Left ventricle myocardium inferior (tissue), 1 donor: ENCODE data around the gene ALCAM. TPM values are rescaled to one million over a fixed set of nuclear protein-coding genes. Genes with fewer than 3 reads are reported as not detected.
A peak's percentile ranks its signal among the peaks of the same experiment; 100 is the strongest.

Experiments used
- DNase-seq: peaks from one replicate; pipeline ENCODE4 v3.0.0-alpha.2; 2020
- H3K27ac ChIP-seq: fragments of 200-600 bp; replicated peaks from 2 replicates; pipeline ENCODE4 v1.8.0; 2021
- H3K27me3 ChIP-seq: fragments of 200-600 bp; 2 replicates; pipeline ENCODE4 v1.8.0; 2021; ENCODE audit warnings: low read depth
- H3K36me3 ChIP-seq: fragments of 200-600 bp; 2 replicates; pipeline ENCODE4 v1.8.0; 2021
- H3K4me1 ChIP-seq: fragments of 200-600 bp; 2 replicates; pipeline ENCODE4 v1.8.0; 2021
- H3K4me3 ChIP-seq: fragments of 200-600 bp; 2 replicates; pipeline ENCODE4 v1.8.0; 2021; ENCODE audit warnings: mild to moderate bottlenecking, moderate library complexity
- H3K9me3 ChIP-seq: fragments of 200-600 bp; replicated peaks from 2 replicates; pipeline ENCODE4 v1.8.0; 2021
- intact Hi-C: fragments of 100-400 bp; cut with micrococcal nuclease; formaldehyde crosslinking; loops from one replicate; pipeline ENCODE4 v1.11.0; 2022
- long read RNA-seq: library from polyadenylated mRNA; unstranded; transcript quantifications from one replicate; pipeline ENCODE4 v2.0.0, GENCODE V29; 2021
- total RNA-seq: library from RNA; stranded (reverse); fragmentation: NEBNext Ultra II Directional; extraction: Animal tissue kit (Norgen Biotek cat#: 25700); gene quantifications from one replicate; pipeline ENCODE4 v1.2.1, GENCODE V29; 2021
- TF ChIP-seq, protein P1 (sequence below): fragments of 200-600 bp; IDR thresholded peaks from 2 replicates; pipeline ENCODE4 v1.8.0; 2021; ENCODE audit warnings: antibody characterized with exemption, mild to moderate bottlenecking, borderline replicate concordance
- donor health status: DM: no; HTN: yes; CAD: no; lungs with severe emphysema.

Gene ALCAM
- total RNA-seq, result 3.7 TPM
- long read RNA-seq, full-length matches to known transcripts, result 1 of 1 reads
- long read RNA-seq, partial matches to known transcripts, result 0 of 1 reads
- long read RNA-seq, other reads (novel, unspliced or antisense), result 0 of 1 reads

DNA sequence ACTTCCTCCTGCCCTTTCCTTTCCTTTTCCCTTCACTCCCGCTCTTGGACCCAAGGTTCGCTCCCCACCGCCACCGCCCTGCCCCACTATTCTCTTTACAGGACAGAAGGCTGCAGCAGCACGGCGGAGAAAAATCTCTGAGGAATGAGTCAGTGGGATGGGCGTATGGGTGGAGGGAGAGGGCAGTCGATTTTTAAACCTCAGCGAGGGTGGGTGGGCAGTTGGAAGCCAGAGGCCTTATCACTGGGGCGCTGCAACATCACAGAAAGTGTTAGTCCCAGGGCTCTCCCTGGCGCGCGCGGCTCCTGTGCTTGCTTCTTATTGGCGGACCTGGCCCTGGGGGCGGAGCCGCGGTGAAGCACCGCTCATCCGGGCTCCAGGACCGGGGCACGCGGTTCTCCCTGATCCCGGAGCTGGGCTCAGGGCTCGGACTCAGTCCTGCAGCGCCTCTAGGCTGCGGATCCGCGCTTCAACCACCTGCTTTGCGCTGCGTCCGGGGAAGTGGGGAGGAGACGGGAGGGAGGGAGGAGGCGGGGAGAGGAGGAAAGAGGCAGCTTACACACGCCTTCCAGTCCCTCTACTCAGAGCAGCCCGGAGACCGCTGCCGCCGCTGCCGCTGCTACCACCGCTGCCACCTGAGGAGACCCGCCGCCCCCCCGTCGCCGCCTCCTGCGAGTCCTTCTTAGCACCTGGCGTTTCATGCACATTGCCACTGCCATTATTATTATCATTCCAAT, at the start of gene ALCAM:
ALCAM (plus strand) TSS at position 584 of the 737 bp plus-strand sequence.
- peak; percentile 89 for DNase-seq
- intact Hi-C loops, result no loop called here
- H3K4me3 ChIP-seq, result peak within 1 kb of the TSS; percentile 72
- H3K27me3 ChIP-seq, result no peaks in the 10 kb centered on the region
- H3K36me3 ChIP-seq, result no peaks in the 10 kb centered on the region
- peak within 1 kb of the TSS; percentile 32 for H3K27ac ChIP-seq
- TF ChIP-seq, protein P1, sequence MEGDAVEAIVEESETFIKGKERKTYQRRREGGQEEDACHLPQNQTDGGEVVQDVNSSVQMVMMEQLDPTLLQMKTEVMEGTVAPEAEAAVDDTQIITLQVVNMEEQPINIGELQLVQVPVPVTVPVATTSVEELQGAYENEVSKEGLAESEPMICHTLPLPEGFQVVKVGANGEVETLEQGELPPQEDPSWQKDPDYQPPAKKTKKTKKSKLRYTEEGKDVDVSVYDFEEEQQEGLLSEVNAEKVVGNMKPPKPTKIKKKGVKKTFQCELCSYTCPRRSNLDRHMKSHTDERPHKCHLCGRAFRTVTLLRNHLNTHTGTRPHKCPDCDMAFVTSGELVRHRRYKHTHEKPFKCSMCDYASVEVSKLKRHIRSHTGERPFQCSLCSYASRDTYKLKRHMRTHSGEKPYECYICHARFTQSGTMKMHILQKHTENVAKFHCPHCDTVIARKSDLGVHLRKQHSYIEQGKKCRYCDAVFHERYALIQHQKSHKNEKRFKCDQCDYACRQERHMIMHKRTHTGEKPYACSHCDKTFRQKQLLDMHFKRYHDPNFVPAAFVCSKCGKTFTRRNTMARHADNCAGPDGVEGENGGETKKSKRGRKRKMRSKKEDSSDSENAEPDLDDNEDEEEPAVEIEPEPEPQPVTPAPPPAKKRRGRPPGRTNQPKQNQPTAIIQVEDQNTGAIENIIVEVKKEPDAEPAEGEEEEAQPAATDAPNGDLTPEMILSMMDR, result peak; percentile 57
- peaks cover 45% of the 10 kb centered on the region for H3K4me1 ChIP-seq
- H3K9me3 ChIP-seq, result no peaks in the 10 kb centered on the region

DNA sequence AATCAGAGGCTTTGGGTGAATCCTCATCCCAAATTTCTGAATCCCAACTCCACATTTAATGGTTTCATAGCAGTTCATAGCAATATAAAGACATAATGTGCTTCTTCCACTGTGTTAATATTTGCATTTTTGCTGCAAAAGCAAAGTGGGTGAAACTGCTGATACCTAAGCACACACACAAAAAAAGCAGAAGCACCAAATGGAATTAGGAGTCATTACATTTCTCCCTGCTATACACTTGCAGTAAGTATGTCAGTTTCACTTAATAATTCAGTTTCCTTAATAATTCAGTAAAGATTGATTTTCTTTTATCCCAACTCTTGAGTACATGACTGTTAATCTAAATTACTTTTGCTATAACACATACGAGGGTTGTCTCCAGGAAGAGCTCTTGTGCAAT, 48.9 kb upstream of the ALCAM start:
- Histone ChIP-seq H3K4me3 (no peak overlapping the region), H3K9me3 (no peaks in the 10 kb centered on the region), H3K36me3 (no peaks in the 10 kb centered on the region), H3K4me1 (no peaks in the 10 kb centered on the region), H3K27ac (no peak overlapping the region), H3K27me3 (no peaks in the 10 kb centered on the region)
- intact Hi-C loops, result no loop called here
- TF ChIP-seq, protein P1, result no peak
- DNase-seq, result no peak

DNA sequence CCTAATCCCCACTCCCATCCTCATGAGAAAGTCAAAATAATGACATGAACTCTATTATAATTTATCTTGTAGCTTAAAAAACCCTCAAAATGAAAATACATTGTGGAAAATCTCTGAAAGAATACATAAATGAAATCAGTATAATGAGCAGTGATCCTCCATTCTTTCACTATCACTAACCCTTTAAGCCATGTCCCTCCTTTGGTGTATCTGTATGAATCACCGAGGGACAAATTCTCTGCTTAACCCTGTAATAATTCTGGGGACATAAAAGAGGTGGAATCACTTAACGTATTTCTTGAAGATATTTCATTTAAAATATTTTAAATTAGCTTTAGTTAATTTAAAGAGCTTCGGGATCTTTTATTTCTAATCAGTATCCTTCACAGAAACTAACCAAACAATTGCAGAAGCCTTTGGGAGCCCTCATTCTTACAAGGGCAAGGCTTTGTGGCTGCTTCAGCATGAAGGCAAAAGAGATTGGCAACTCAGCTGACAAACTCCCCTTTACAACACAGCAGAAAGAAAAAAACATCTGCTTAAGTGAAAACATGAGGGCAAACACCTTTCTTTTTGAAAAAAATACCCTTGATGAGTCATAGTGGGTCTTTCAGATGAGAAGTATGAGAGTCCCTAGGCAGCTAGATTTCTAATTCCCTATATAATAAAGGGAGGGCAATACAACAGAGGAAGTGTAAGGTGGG, 44.0 kb upstream of the ALCAM start:
- no peak for DNase-seq
- H3K36me3 ChIP-seq, result no peaks in the 10 kb centered on the region
- TF ChIP-seq, protein P1, result no peak
- H3K4me1 ChIP-seq, result no peaks in the 10 kb centered on the region
- H3K9me3 ChIP-seq, result peaks cover 14% of the 10 kb centered on the region
- intact Hi-C loops, result no loop called here
- no peak overlapping the region for H3K27ac ChIP-seq
- no peak overlapping the region for H3K4me3 ChIP-seq
- H3K27me3 ChIP-seq, result no peaks in the 10 kb centered on the region

DNA sequence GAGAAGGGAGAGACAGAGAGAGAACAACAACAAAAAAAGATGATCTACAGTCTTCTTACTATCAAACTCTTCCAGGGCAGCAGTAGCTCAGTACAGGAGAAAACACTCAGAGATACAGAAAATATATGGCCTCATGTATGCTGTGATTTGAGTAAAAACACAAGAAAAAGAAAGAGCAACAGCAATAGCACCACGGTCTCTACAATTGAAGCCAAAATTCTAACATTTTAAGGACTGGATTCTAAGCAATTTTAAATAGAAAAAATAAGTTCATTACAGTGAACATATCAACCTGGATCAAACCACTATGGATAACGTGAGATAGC, 43.5 kb upstream of the ALCAM start:
- H3K4me3 ChIP-seq, result no peak overlapping the region
- no peak overlapping the region for H3K27ac ChIP-seq
- no peaks in the 10 kb centered on the region for H3K36me3 ChIP-seq
- no peak for DNase-seq
- H3K27me3 ChIP-seq, result no peaks in the 10 kb centered on the region
- no peaks in the 10 kb centered on the region for H3K4me1 ChIP-seq
- TF ChIP-seq, protein P1, result no peak
- intact Hi-C loops, result no loop called here
- H3K9me3 ChIP-seq, result peaks cover 18% of the 10 kb centered on the region

DNA sequence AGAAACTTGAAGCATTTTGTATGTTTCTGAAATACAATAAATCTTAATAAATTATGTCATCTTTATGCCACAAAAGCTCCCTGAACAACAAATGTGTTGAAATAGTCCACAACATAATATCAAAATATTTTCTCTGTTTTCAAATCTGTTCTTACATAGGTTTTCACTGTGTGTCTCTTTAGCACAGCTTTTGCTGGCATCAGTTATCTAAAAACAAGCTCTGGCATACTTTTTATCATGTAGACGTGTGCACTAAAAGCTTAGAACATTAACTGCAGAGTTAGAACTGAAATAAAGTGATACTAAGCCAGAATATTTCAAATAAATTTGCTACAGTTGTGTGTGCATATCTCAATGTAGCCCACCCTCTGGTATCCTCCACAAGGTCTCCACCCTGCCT, 41.8 kb upstream of the ALCAM start:
- no peak overlapping the region for H3K27ac ChIP-seq
- intact Hi-C loops, result no loop called here
- no peaks in the 10 kb centered on the region for H3K27me3 ChIP-seq
- DNase-seq, result no peak
- H3K9me3 ChIP-seq, result peaks cover 28% of the 10 kb centered on the region
- TF ChIP-seq, protein P1, result no peak
- no peak overlapping the region for H3K4me3 ChIP-seq
- H3K4me1 ChIP-seq, result no peaks in the 10 kb centered on the region
- H3K36me3 ChIP-seq, result no peaks in the 10 kb centered on the region
